ENCODE data around the gene CLDN5.
A peak's percentile ranks its signal among the peaks of the same experiment; 100 is the strongest.

Gene CLDN5

DNA sequence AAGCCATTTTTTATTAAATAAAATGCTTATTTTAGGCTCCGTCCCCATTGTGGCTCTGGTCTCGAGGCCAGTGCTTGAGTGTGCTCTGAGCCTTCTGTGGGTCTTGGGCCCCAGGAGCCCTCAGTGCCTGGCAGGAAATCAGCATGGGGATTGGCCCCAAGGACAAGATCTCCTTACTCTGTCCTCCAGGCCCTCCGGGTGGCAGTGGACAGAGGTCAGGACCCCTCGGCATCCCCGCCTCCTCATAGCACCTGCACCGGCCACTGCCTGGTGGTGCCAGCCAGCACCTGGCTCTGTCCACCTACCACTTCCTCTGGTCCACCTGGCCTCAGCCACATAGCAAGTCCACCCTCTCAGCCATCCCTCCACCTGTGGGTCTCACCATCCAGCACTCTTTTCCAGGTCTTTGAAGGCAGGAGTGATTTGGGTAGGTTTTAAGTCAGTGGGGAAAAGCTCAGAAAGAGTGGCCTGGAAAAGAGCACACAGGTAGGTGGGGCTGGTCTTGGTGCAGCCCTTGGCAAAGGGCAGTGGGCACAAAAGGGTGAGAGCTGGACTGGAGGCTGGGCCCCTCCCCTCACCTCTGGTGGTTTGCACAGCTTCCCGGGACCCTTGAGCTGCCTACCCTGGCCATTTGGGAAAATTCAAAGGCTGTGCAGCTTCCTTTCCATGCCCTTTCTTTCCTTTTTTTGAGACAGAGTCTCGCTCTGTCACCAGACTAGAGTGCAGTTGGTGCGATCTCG lies 3.5 kb downstream of the CLDN5 start:
- ATAC-seq (ENCODE audit: low read depth) (no peak), DNase-seq (ENCODE audit: low spot score) (no peak)
- no peaks in the 10 kb centered on the region for H3K4me1 ChIP-seq (ENCODE audit: insufficient read depth, poor library complexity, severe bottlenecking)
- TF ChIP-seq, protein P1, sequence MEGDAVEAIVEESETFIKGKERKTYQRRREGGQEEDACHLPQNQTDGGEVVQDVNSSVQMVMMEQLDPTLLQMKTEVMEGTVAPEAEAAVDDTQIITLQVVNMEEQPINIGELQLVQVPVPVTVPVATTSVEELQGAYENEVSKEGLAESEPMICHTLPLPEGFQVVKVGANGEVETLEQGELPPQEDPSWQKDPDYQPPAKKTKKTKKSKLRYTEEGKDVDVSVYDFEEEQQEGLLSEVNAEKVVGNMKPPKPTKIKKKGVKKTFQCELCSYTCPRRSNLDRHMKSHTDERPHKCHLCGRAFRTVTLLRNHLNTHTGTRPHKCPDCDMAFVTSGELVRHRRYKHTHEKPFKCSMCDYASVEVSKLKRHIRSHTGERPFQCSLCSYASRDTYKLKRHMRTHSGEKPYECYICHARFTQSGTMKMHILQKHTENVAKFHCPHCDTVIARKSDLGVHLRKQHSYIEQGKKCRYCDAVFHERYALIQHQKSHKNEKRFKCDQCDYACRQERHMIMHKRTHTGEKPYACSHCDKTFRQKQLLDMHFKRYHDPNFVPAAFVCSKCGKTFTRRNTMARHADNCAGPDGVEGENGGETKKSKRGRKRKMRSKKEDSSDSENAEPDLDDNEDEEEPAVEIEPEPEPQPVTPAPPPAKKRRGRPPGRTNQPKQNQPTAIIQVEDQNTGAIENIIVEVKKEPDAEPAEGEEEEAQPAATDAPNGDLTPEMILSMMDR (IDR thresholded peaks at IDR 0.05; ENCODE audit: poor library complexity, severe bottlenecking) = no peak
- H3K27me3 ChIP-seq (ENCODE audit: insufficient read depth, poor library complexity, severe bottlenecking) = peaks cover 15% of the 10 kb centered on the region
- no peak overlapping the region for H3K4me3 ChIP-seq (ENCODE audit: severe bottlenecking)
- no peaks in the 10 kb centered on the region for H3K9me3 ChIP-seq (ENCODE audit: severe bottlenecking)
- peaks cover 14% of the 10 kb centered on the region for H3K36me3 ChIP-seq (ENCODE audit: low read depth)
- H3K27ac ChIP-seq (ENCODE audit: poor library complexity, severe bottlenecking) = no peak overlapping the region

DNA sequence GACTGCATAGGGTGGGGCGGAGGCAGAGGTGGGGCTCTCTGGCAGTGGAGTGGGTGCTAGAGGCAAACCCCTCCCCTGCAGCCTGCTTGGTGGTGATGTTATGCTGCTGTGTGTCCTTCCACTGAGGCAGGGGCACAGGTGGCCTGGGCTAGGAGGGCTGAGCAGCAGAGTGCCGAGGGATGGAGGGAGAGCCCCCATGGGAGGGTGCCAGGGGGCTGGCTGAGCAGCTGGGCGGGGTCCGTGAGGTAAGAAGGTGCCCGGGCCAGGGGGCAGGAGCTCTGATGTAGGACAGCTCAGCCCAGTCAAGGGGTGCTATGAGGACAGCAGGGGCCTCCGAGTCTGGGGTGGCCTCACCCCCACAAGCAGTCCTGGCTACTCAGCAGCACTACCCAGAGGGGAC lies 4.2 kb downstream of the CLDN5 start:
- ATAC-seq (ENCODE audit: low read depth) = no peak

DNA sequence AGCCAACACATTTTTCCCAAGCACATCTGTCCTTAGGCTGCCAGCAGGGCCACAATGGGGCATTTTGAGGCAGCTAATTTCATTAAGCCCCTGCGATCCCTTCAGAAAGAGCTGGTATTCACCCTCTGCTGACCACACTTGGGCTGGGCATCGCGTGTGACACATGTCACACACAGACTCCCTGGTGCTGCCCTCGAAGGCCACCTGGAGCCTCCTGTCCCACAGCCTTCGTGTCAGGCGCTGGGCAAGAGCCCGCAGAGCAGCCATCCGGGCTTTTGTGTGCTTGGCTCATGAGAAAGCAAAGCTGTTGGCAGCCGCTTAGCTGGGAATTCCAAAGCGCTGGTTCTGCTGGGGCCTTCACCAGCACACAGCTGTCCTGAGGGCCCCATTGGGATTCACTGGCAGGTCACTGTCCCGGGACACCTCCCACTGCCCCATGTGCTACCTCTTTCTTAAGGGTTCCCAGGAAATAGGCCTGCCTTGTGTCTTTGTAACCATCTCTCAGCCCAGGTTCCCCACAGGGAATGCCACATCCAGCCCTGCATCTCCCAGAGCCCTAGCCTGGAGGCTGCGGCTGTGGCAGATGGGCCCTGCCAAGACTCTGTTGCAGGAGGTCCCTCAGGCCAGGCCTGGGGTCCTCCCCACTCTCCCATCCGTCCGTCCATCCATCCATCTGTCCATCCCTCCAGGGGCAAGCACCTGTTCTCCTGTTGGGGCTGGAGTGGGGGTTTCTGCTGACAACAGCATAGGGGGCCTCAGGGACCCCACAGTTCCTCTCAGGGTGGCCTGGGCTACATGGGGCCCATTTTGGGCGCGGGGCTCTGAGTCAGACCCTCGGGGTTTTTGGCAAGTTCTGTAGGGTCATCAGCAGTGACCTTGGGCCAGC lies 4.9 kb downstream of the CLDN5 start:
- Histone ChIP-seq H3K4me3 (ENCODE audit: severe bottlenecking) (no peak overlapping the region), H3K36me3 (ENCODE audit: low read depth) (peaks cover 29% of the 10 kb centered on the region), H3K4me1 (ENCODE audit: insufficient read depth, poor library complexity, severe bottlenecking) (no peaks in the 10 kb centered on the region), H3K27me3 (ENCODE audit: insufficient read depth, poor library complexity, severe bottlenecking) (peaks cover 11% of the 10 kb centered on the region), H3K27ac (ENCODE audit: poor library complexity, severe bottlenecking) (no peak overlapping the region), H3K9me3 (ENCODE audit: severe bottlenecking) (no peaks in the 10 kb centered on the region)
- TF ChIP-seq, protein P1 (IDR thresholded peaks at IDR 0.05; ENCODE audit: poor library complexity, severe bottlenecking) = no peak
- ATAC-seq (ENCODE audit: low read depth) (no peak), DNase-seq (ENCODE audit: low spot score) (no peak)

More for the DNA sequence above, 4.2 kb downstream of the CLDN5 start:
- H3K4me1 ChIP-seq (ENCODE audit: insufficient read depth, poor library complexity, severe bottlenecking) = no peaks in the 10 kb centered on the region
- peaks cover 21% of the 10 kb centered on the region for H3K36me3 ChIP-seq (ENCODE audit: low read depth)
- no peak overlapping the region for H3K27ac ChIP-seq (ENCODE audit: poor library complexity, severe bottlenecking)
- H3K4me3 ChIP-seq (ENCODE audit: severe bottlenecking) = no peak overlapping the region
- peaks cover 14% of the 10 kb centered on the region for H3K27me3 ChIP-seq (ENCODE audit: insufficient read depth, poor library complexity, severe bottlenecking)
- peak; percentile 54 for DNase-seq (ENCODE audit: low spot score)
- TF ChIP-seq, protein P1 (IDR thresholded peaks at IDR 0.05; ENCODE audit: poor library complexity, severe bottlenecking) = no peak
- H3K9me3 ChIP-seq (ENCODE audit: severe bottlenecking) = no peaks in the 10 kb centered on the region

DNA sequence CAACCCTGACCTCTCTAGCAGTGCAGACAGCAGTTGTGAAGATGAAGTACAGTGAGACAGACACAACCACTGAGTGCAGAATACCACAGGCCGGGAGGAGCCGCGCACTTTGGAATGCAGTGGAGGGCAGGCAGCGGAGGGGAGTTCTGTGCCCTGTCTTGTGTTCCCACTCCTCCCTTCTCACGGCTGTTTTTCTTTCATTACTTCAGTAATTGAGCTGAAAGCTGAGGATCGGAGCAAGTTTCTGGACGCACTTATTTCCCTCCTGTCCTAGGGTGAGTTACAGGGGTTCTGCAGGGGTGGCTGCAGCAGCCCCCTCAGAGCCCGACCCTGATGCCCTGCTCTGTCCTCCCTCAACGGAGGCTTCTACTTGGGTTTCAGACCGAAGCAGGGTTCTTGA lies 5.6 kb downstream of the CLDN5 start:
- no peaks in the 10 kb centered on the region for H3K4me1 ChIP-seq (ENCODE audit: insufficient read depth, poor library complexity, severe bottlenecking)
- no peak overlapping the region for H3K4me3 ChIP-seq (ENCODE audit: severe bottlenecking)
- ATAC-seq (ENCODE audit: low read depth) (no peak), DNase-seq (ENCODE audit: low spot score) (no peak)
- no peaks in the 10 kb centered on the region for H3K9me3 ChIP-seq (ENCODE audit: severe bottlenecking)
- no peak overlapping the region for H3K27ac ChIP-seq (ENCODE audit: poor library complexity, severe bottlenecking)
- TF ChIP-seq, protein P1 (IDR thresholded peaks at IDR 0.05; ENCODE audit: poor library complexity, severe bottlenecking) = no peak
- peaks cover 35% of the 10 kb centered on the region for H3K36me3 ChIP-seq (ENCODE audit: low read depth)
- peaks cover 6% of the 10 kb centered on the region for H3K27me3 ChIP-seq (ENCODE audit: insufficient read depth, poor library complexity, severe bottlenecking)
